Prostate gland (tissue), 2 donors: ENCODE data around the gene EVC2. TPM values are rescaled to one million over a fixed set of nuclear protein-coding genes. Genes with fewer than 3 reads are reported as not detected.

Experiments used
- DNase-seq: peaks from one replicate; pipeline ENCODE4 v3.0.0-alpha.2; 2019; ENCODE audit warnings: low spot score
- H3K27ac ChIP-seq, 2 donors: fragments of 200-600 bp; sonication (generic); 2 replicates each; pipeline ENCODE4 v1.5.1; 2017 to 2019
- H3K27me3 ChIP-seq: fragments of 200-600 bp; sonication (generic); replicated peaks from 2 replicates; pipeline ENCODE4 v1.5.1; 2019; ENCODE audit not compliant: insufficient read depth
- H3K36me3 ChIP-seq, 2 donors: fragments of 200-600 bp; sonication (generic); 1 replicate in 1 of 2; 2 replicates in 1 of 2; pipeline versions ENCODE4 v1.5.1 to v1.8.1; 2017 to 2019
- H3K4me1 ChIP-seq: fragments of 200-600 bp; sonication (generic); replicated peaks from 2 replicates; pipeline ENCODE4 v1.5.1; 2019
- H3K4me3 ChIP-seq, 2 donors: fragments of 200-600 bp; sonication (generic); 2 replicates each; pipeline ENCODE4 v1.5.1; 2017 to 2019
- H3K9me3 ChIP-seq: fragments of 200-600 bp; sonication (generic); 2 replicates; pipeline ENCODE4 v1.5.1; 2017
- CTCF ChIP-seq, 4 experiments: fragments of 200-600 bp in 2 of 4; fragments of 450-650 bp in 2 of 4; sonication (generic) in 2 of 4; IDR thresholded peaks; 1 replicate in 3 of 4; 2 replicates in 1 of 4; pipeline ENCODE4 v1.5.1; 2016 to 2019; ENCODE audit warnings: antibody characterized with exemption in 4 of 4, mild to moderate bottlenecking in 2 of 4, moderate library complexity in 2 of 4
- POLR2A ChIP-seq: fragments of 450-650 bp; IDR thresholded peaks from one replicate; pipeline ENCODE4 v1.6.1; 2016; ENCODE audit warnings: antibody characterized with exemption, mild to moderate bottlenecking
- POLR2AphosphoS5 ChIP-seq: sonication (generic); formaldehyde crosslinking; IDR thresholded peaks from one replicate; pipeline ENCODE4 v1.6.1; 2017; ENCODE audit warnings: antibody characterized with exemption
- WGBS: methylation state at CpG from one replicate; pipeline ENCODE4 v1.1.5; 2018; 5-methylcytosine and 5-hydroxymethylcytosine counted together
- intact Hi-C: fragments of 100-400 bp; cut with DNase I; formaldehyde crosslinking; loops from one replicate; pipeline ENCODE4 v1.14.2; 2022
- total RNA-seq, 2 donors: library from RNA; depleted of rRNA; stranded (reverse); fragments of >200 nt; gene quantifications; one replicate each; pipeline ENCODE4 v1.1.0, GENCODE V29; 2016

The EVC2 gene
- total RNA-seq, 2 donors from 2014 or later = 7.6 to 11.0 TPM

- H3K4me3 ChIP-seq = no peak overlapping the region
- no peaks in the 10 kb centered on the region for H3K27me3 ChIP-seq
- DNase-seq = no peak
- 87% methylated on average over 4 of the region's 4 CpGs for WGBS
- no peaks in the 10 kb centered on the region for H3K4me1 ChIP-seq
- intact Hi-C loops = no loop called here
- TF ChIP-seq CTCF (IDR thresholded peaks at IDR 0.05) = no peak
- no peak for TF ChIP-seq POLR2A
- TF ChIP-seq POLR2AphosphoS5 = no peak
- H3K27ac ChIP-seq = no peak overlapping the region
- no peaks in the 10 kb centered on the region for H3K36me3 ChIP-seq
- no peaks in the 10 kb centered on the region for H3K9me3 ChIP-seq
These were observed 14.5 kb downstream of the EVC2 start for GRCh38 chr4:5693871-5694270.

DNA sequence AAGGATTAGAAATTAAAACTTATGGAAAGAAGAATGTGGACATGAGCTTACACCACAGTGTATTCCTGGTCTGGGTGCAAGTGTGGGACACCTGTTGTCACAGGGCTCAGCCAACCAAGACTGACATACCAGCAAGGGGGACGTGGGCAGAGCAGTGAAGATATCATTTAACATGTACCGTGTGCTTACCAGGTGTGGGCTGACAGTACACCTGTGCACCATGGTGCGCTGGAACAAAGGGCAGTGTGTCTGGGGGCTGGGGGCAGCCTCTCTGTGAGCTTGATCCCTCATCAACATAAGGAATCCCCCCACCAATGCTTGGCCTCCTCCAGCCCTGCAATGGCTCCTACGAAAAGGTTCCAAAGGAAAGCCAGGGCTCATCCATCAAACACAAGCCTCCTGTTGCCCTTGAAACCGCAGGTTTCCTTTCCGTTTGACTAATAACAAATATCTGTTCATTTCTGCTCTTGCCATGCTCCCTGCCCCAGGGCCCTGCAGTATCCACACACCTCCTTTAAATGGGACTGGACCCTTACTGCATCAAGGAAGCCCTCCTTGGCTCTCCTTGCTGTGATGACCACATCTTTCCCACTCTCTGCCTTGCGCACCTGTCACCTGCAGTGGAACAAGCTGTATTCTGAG lies 16.7 kb downstream of the EVC2 start:
- intact Hi-C loops = no loop called here
- Histone ChIP-seq H3K9me3 (no peaks in the 10 kb centered on the region), H3K27me3 (no peaks in the 10 kb centered on the region), H3K4me1 (no peaks in the 10 kb centered on the region), H3K27ac (no peak overlapping the region), H3K36me3 (no peaks in the 10 kb centered on the region), H3K4me3 (no peak overlapping the region)
- 83% methylated on average over 7 of the region's 7 CpGs for WGBS
- TF ChIP-seq POLR2A = no peak
- TF ChIP-seq CTCF (IDR thresholded peaks at IDR 0.05) = no peak
- TF ChIP-seq POLR2AphosphoS5 = no peak
- no peak for DNase-seq

- intact Hi-C loops = no loop called here
- no peak overlapping the region for H3K27ac ChIP-seq
- no peaks in the 10 kb centered on the region for H3K27me3 ChIP-seq
- no peaks in the 10 kb centered on the region for H3K9me3 ChIP-seq
- no peak for DNase-seq
- no peaks in the 10 kb centered on the region for H3K4me1 ChIP-seq
- TF ChIP-seq POLR2AphosphoS5 (no peak), CTCF (IDR thresholded peaks at IDR 0.05) (no peak), POLR2A (no peak)
- H3K36me3 ChIP-seq = peaks cover 0 to 11% of the 10 kb centered on the region in 2 donors
- WGBS = 94% methylated on average over 8 of the region's 8 CpGs
- H3K4me3 ChIP-seq = no peak overlapping the region
These were observed 19.3 kb downstream of the EVC2 start for GRCh38 chr4:5689065-5689464.

DNA sequence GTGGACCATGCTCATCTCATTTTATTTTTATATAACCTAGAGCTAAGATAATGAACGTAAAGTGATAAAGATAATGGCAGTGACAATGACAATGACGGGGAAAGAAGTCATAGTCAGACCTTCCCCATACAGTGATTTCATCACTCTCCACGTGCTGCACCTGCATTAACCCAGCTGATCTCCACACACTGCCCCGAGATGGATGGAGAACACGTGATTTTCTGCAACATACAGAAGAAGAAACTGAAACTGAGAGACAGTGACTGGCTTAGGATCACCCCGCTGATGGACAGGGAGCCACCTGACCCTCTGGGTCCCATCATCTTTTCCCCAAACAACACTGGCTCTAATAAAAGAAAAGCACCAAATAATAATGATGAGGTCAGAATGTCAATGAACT lies 22.0 kb downstream of the EVC2 start:
- Histone ChIP-seq H3K27me3 (no peaks in the 10 kb centered on the region), H3K9me3 (no peaks in the 10 kb centered on the region), H3K27ac (no peak overlapping the region), H3K4me1 (no peaks in the 10 kb centered on the region), H3K36me3 (peaks cover 0 to 11% of the 10 kb centered on the region in 2 donors), H3K4me3 (no peak overlapping the region)
- 92% methylated on average over 6 of the region's 6 CpGs for WGBS
- intact Hi-C loops = no loop called here
- TF ChIP-seq POLR2AphosphoS5 = no peak
- DNase-seq = no peak

DNA sequence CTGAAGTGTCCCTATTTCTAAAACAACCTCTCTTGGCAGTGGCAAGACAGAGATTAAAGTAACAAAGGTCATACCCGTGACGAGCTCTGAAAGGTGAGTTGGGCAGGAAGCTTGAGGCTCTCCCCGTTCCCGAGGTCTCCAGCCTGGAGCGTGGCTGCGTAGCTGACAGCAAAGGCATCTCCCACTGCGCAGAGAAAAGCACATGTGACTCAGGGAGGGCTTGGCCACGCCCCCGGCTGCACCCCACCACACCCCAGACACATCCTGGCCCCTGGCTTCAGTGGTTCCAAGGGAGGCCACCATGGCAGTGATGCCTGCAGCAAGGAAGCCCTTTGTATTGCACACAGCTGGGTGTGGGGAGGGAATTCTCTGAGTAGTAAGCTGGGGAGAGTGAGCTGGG lies 23.1 kb downstream of the EVC2 start:
- DNase-seq = no peak
- Histone ChIP-seq H3K27me3 (no peaks in the 10 kb centered on the region), H3K9me3 (no peaks in the 10 kb centered on the region), H3K27ac (no peak overlapping the region), H3K36me3 (peaks cover 0 to 11% of the 10 kb centered on the region in 2 donors), H3K4me3 (no peak overlapping the region), H3K4me1 (no peaks in the 10 kb centered on the region)
- no peak for TF ChIP-seq POLR2AphosphoS5
- no peak for TF ChIP-seq POLR2A
- no peak for TF ChIP-seq CTCF (IDR thresholded peaks at IDR 0.05)
- WGBS = 86% methylated on average over 9 of the region's 9 CpGs
- intact Hi-C loops = no loop called here
